Calu3 (cell line): ENCODE data around the gene STX3. TPM values are rescaled to one million over a fixed set of nuclear protein-coding genes. Genes with fewer than 3 reads are reported as not detected.

ENCODE experiments used
- BruUV-seq: library from RNA; stranded (reverse); fragments of 400-500 nt; replicated peaks from 2 replicates; lab custom pipeline; 2021; lab: Mats Ljungman, UMichigan
- CTCF ChIA-PET: fragments of 300-600 bp; sonication (Branson Sonifier 250); formaldehyde crosslinking; loops from one replicate; lab custom pipeline; 2022; ENCODE audit warnings: antibody characterized with exemption; lab: Charles Lee
- DNase-seq: peaks from one replicate; pipeline ENCODE4 v3.0.0; 2022
- H3K27ac Mint-ChIP-seq: one replicate; pipeline ENCODE4 v1.8.0; 2022; ENCODE audit warnings: mixed read lengths; ENCODE audit not compliant: unreplicated experiment
- H3K27me3 Mint-ChIP-seq: one replicate; pipeline ENCODE4 v1.8.0; 2022; ENCODE audit warnings: mixed read lengths; ENCODE audit not compliant: unreplicated experiment
- H3K36me3 Mint-ChIP-seq: one replicate; pipeline ENCODE4 v1.8.0; 2022; ENCODE audit warnings: mild to moderate bottlenecking, moderate library complexity, mixed read lengths; ENCODE audit not compliant: insufficient read depth, unreplicated experiment
- H3K4me1 Mint-ChIP-seq: one replicate; pipeline ENCODE4 v1.8.0; 2022; ENCODE audit warnings: mild to moderate bottlenecking, low read depth, mixed read lengths; ENCODE audit not compliant: unreplicated experiment
- H3K4me3 Mint-ChIP-seq: one replicate; pipeline ENCODE4 v1.8.0; 2022; ENCODE audit warnings: mild to moderate bottlenecking, low read depth, moderate library complexity, mixed read lengths; ENCODE audit not compliant: unreplicated experiment
- H3K9me3 Mint-ChIP-seq: one replicate; pipeline ENCODE4 v1.8.0; 2022; ENCODE audit warnings: low read depth, mixed read lengths; ENCODE audit not compliant: unreplicated experiment
- intact Hi-C: fragments of 100-400 bp; cut with micrococcal nuclease; formaldehyde crosslinking; loops from one replicate; pipeline ENCODE4 v1.10.0; 2022; ENCODE audit not compliant: unreplicated experiment
- total RNA-seq: library from RNA; stranded (reverse); gene quantifications from 2 replicates; pipeline ENCODE4 v1.2.3, GENCODE V29; 2022
- TF ChIP-seq, protein P1 (sequence below): fragments of 200-600 bp; IDR thresholded peaks from one replicate; pipeline ENCODE4 v1.8.0; 2022; ENCODE audit warnings: antibody characterized with exemption; ENCODE audit not compliant: unreplicated experiment

Gene STX3
- total RNA-seq, 1 experiment from 2014 or later = 50.1 TPM

DNA sequence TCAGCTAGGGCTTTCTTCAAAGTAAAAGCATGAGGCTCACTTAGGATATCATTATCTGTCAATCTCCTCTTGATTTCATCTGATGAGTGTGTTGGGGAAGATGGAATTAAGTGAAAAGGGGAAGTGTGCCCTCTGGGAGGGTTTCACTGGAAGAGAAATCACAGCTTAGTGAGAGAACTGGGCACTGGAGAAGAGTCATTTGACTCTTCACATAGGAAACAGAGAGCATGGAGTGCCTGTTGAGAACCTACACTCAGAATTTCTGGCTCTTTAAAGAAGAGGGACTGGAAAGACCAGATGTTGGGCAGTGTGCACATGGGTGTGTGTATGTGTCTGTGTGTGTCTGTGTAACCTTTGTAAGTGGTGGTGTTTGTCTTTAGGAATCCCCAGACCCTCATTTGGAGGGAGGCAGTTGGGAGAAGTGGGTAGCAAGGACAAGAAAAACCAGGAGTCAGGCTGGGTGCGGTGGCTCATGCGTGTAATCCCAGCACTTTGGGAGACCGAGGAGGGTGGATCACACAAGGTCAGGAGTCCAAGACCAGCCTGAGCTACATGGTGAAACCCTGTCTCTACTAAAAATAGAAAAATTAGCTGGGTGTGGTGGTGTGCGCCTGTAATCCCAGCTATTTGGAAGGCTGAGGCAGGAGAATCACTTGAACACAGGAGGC, 10.0 kb downstream of the STX3 start:
- no peaks in the 10 kb centered on the region for H3K9me3 Mint-ChIP-seq
- no TSS peak for BruUV-seq
- CTCF ChIA-PET = interaction anchor here (1.4 kb wide), 1 partner anchor 11 kb away, joined by 4 read pairs; no protein-coding TSS in a partner anchor
- TF ChIP-seq, protein P1, sequence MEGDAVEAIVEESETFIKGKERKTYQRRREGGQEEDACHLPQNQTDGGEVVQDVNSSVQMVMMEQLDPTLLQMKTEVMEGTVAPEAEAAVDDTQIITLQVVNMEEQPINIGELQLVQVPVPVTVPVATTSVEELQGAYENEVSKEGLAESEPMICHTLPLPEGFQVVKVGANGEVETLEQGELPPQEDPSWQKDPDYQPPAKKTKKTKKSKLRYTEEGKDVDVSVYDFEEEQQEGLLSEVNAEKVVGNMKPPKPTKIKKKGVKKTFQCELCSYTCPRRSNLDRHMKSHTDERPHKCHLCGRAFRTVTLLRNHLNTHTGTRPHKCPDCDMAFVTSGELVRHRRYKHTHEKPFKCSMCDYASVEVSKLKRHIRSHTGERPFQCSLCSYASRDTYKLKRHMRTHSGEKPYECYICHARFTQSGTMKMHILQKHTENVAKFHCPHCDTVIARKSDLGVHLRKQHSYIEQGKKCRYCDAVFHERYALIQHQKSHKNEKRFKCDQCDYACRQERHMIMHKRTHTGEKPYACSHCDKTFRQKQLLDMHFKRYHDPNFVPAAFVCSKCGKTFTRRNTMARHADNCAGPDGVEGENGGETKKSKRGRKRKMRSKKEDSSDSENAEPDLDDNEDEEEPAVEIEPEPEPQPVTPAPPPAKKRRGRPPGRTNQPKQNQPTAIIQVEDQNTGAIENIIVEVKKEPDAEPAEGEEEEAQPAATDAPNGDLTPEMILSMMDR = no peak
- intact Hi-C loops = no loop called here
- H3K27me3 Mint-ChIP-seq = no peaks in the 10 kb centered on the region
- DNase-seq = no peak
- peaks cover 16% of the 10 kb centered on the region for H3K36me3 Mint-ChIP-seq
- peaks cover 42% of the 10 kb centered on the region for H3K4me1 Mint-ChIP-seq
- no peak overlapping the region for H3K4me3 Mint-ChIP-seq
- H3K27ac Mint-ChIP-seq = peak overlapping the region; percentile 30

DNA sequence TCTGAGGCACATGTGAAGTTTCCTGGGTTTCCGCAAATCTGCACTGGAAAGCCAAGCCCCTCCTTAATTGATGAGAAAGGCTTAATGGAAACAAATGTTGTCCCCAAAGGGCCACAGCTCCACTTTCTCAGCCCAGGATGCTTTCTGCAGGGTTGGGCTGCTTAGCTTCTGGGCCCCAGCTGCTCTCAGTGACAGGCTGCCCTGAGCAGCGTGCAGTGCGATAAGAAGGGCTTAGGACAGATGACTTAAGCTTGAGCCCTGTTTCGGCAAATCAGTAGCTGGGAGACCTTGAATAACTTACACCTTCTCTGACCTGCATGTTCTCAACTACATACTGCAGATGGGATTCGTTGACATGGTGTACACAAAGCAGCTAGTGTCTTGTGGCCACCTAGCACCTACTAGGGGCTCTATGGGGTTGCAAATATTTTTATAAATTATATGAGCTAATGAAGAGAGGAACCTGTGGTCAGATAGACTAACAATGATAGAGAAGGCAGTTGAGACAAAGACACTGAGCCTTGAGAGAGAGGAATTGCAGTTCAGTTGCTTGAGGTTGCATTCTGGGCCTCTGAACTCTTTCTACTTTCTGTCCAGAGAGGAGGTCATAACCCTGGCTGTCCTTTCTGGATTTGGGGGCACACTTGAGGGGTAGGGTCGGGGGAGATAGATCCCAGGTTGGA, 11.5 kb downstream of the STX3 start:
- Mint-ChIP-seq H3K9me3 (no peaks in the 10 kb centered on the region), H3K36me3 (peaks cover 10% of the 10 kb centered on the region), H3K4me3 (no peak overlapping the region), H3K27me3 (no peaks in the 10 kb centered on the region), H3K27ac (no peak overlapping the region), H3K4me1 (peaks cover 30% of the 10 kb centered on the region)
- DNase-seq = no peak
- intact Hi-C loops = no loop called here
- CTCF ChIA-PET = no interaction called here
- TF ChIP-seq, protein P1 = no peak
- no TSS peak for BruUV-seq

DNA sequence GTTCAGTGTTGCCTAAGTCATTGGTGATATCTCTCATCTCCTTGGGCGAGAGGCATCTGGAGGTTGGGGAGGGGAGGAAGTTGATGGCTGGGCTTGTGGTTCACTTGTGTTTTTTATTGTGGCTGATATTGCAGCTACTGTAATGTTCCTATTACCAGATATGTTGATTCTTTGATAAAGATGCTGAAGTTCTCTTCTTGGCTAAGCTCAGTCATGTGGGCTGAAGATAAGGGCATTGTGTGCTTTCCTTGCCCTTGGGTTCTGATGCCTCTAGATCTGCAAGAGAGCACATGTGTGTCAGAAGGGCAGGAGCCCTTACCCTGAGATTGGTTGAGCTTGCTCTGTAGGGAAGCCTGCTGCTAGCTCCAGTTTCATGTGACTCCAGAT, 12.0 kb downstream of the STX3 start:
- Mint-ChIP-seq H3K36me3 (peaks cover 11% of the 10 kb centered on the region), H3K27me3 (no peaks in the 10 kb centered on the region), H3K4me3 (no peak overlapping the region), H3K4me1 (peaks cover 27% of the 10 kb centered on the region), H3K27ac (no peak overlapping the region), H3K9me3 (no peaks in the 10 kb centered on the region)
- CTCF ChIA-PET = no interaction called here
- DNase-seq = no peak
- no TSS peak for BruUV-seq
- intact Hi-C loops = no loop called here
- TF ChIP-seq, protein P1 = no peak

DNA sequence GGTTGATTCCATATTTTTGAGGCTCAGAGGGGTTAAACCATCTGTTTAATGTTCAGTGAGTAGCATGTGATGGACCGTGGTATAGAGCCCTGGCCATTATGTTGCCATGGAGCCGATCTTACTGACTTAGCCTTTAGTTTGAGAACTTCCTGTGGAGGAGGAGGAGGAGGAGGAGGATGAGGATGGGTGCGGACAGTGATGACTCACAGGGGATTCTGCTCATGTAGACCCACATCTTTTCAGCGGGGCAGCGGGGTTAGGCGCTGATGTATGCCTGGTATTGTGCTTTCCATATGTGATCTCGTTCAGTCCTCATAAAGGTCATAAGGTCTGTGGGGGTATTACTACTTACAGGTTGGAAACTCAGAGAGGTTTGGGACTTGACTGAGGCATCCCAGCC, 13.9 kb downstream of the STX3 start:
- H3K27ac Mint-ChIP-seq = no peak overlapping the region
- no peaks in the 10 kb centered on the region for H3K9me3 Mint-ChIP-seq
- CTCF ChIA-PET = interaction anchor here (0.7 kb wide), 1 partner anchor 9 kb away, joined by 4 read pairs; no protein-coding TSS in a partner anchor
- TF ChIP-seq, protein P1 = no peak
- no peak for DNase-seq
- H3K4me1 Mint-ChIP-seq = peaks cover 15% of the 10 kb centered on the region
- intact Hi-C loops = no loop called here
- no peaks in the 10 kb centered on the region for H3K27me3 Mint-ChIP-seq
- peaks cover 12% of the 10 kb centered on the region for H3K36me3 Mint-ChIP-seq
- no peak overlapping the region for H3K4me3 Mint-ChIP-seq
- no TSS peak for BruUV-seq
